Tibial nerve (tissue), 4 donors: Measurements from ENCODE around the gene SPSB3. TPM values are rescaled to one million over a fixed set of nuclear protein-coding genes. Genes with fewer than 3 reads are reported as not detected.

Source experiments
- DNase-seq, 2 donors: peaks; one replicate each; pipeline ENCODE4 v3.0.0-alpha.2; 2019; ENCODE audit warnings: low spot score in 2 of 2
- H3K27ac ChIP-seq, 4 donors: fragments of 200-600 bp; sonication (generic) in 3 of 4; one replicate each; pipeline ENCODE4 v1.5.1; 2017 to 2019; ENCODE audit warnings: mild to moderate bottlenecking in 1 of 4
- H3K27me3 ChIP-seq, 2 donors: fragments of 200-600 bp; sonication (generic) in 1 of 2; one replicate each; pipeline versions ENCODE4 v1.5.1 to v1.6.0; 2017 to 2019
- H3K36me3 ChIP-seq, 3 donors: fragments of 200-600 bp; sonication (generic); one replicate each; pipeline ENCODE4 v1.5.1; 2018 to 2019
- H3K4me1 ChIP-seq, 4 donors: fragments of 200-600 bp; sonication (generic) in 3 of 4; one replicate each; pipeline ENCODE4 v1.5.1; 2017 to 2019
- H3K4me3 ChIP-seq, 4 donors: fragments of 200-600 bp; sonication (generic) in 3 of 4; one replicate each; pipeline ENCODE4 v1.5.1; 2017 to 2019; ENCODE audit warnings: mild to moderate bottlenecking in 1 of 4, moderate library complexity in 1 of 4
- H3K9me3 ChIP-seq, 4 donors: fragments of 200-600 bp; sonication (generic) in 3 of 4; one replicate each; pipeline ENCODE4 v1.5.1; 2017 to 2019
- CTCF ChIP-seq, 5 experiments: fragments of 200-600 bp in 3 of 5; fragments of 450-650 bp in 2 of 5; sonication (generic) in 3 of 5; IDR thresholded peaks; one replicate each; pipeline ENCODE4 v1.5.1; 2016 to 2019; ENCODE audit warnings: antibody characterized with exemption in 5 of 5, mild to moderate bottlenecking in 3 of 5, moderate library complexity in 2 of 5
- EP300 ChIP-seq, 2 donors: sonication (generic); formaldehyde crosslinking; IDR thresholded peaks; one replicate each; pipeline ENCODE4 v1.6.1; 2017; ENCODE audit warnings: antibody characterized with exemption in 2 of 2, mild to moderate bottlenecking in 1 of 2
- POLR2A ChIP-seq, 2 donors: fragments of 450-650 bp; IDR thresholded peaks; one replicate each; pipeline ENCODE4 v1.6.1; 2017; ENCODE audit warnings: antibody characterized with exemption in 2 of 2, mild to moderate bottlenecking in 2 of 2, moderate library complexity in 2 of 2
- WGBS, 2 donors: methylation state at CpG; one replicate each; pipeline ENCODE4 v1.1.5; 2018; 5-methylcytosine and 5-hydroxymethylcytosine counted together
- total RNA-seq, 4 donors: library from RNA; depleted of rRNA; stranded (reverse); fragments of >200 nt; gene quantifications; one replicate each; pipeline ENCODE4 v1.1.0, GENCODE V29; 2016

Gene SPSB3
- total RNA-seq, 4 donors from 2014 or later = 90.7 to 122 (median 112) TPM

GRCh38 chr16:1760911-1761310 lies 21.5 kb downstream of the SPSB3 start:
- no peak overlapping the region for H3K4me3 ChIP-seq
- 91 to 92% methylated on average over 12 to 15 of the region's 15 CpGs for WGBS, 2 donors
- DNase-seq = no peak
- peaks cover 2 to 100% (median 23%) of the 10 kb centered on the region in 3 donors for H3K36me3 ChIP-seq
- H3K27me3 ChIP-seq = no peaks in the 10 kb centered on the region
- H3K4me1 ChIP-seq = peaks cover 0 to 14% (median 0%) of the 10 kb centered on the region in 4 donors
- no peaks in the 10 kb centered on the region for H3K9me3 ChIP-seq
- no peak overlapping the region for H3K27ac ChIP-seq
- TF ChIP-seq CTCF (IDR thresholded peaks at IDR 0.05) (no peak), POLR2A (IDR thresholded peaks at IDR 0.05) (no peak), EP300 (IDR thresholded peaks at IDR 0.05) (no peak)

- TF ChIP-seq CTCF (IDR thresholded peaks at IDR 0.05) (no peak), POLR2A (IDR thresholded peaks at IDR 0.05) (no peak), EP300 (IDR thresholded peaks at IDR 0.05) (no peak)
- Histone ChIP-seq H3K27me3 (no peaks in the 10 kb centered on the region), H3K4me3 (no peak overlapping the region), H3K27ac (no peak overlapping the region), H3K36me3 (peaks cover 0 to 98% (median 20%) of the 10 kb centered on the region in 3 donors), H3K9me3 (no peaks in the 10 kb centered on the region), H3K4me1 (peaks cover 0 to 13% (median 0%) of the 10 kb centered on the region in 4 donors)
- 92 to 93% methylated on average over 20 to 21 of the region's 21 CpGs for WGBS, 2 donors
- DNase-seq = no peak
Measured at GRCh38 chr16:1759511-1759910, 22.9 kb downstream of the SPSB3 start.

- Histone ChIP-seq H3K9me3 (no peaks in the 10 kb centered on the region), H3K27me3 (no peaks in the 10 kb centered on the region), H3K27ac (no peak overlapping the region), H3K36me3 (peaks cover 0 to 98% (median 18%) of the 10 kb centered on the region in 3 donors), H3K4me1 (peaks cover 0 to 8% (median 0%) of the 10 kb centered on the region in 4 donors), H3K4me3 (no peak overlapping the region)
- TF ChIP-seq CTCF (IDR thresholded peaks at IDR 0.05) (no peak), EP300 (IDR thresholded peaks at IDR 0.05) (no peak), POLR2A (IDR thresholded peaks at IDR 0.05) (no peak)
- 77 to 83% methylated on average over 17 to 18 of the region's 18 CpGs for WGBS, 2 donors
- DNase-seq = no peak
Measured at GRCh38 chr16:1758923-1759322, 23.4 kb downstream of the SPSB3 start.

GRCh38 chr16:1757714-1758461 lies 24.5 kb downstream of the SPSB3 start:
- H3K36me3 ChIP-seq = peaks cover 0 to 92% (median 13%) of the 10 kb centered on the region in 3 donors
- no peak overlapping the region for H3K4me3 ChIP-seq
- TF ChIP-seq CTCF (IDR thresholded peaks at IDR 0.05) = no peak
- TF ChIP-seq POLR2A (IDR thresholded peaks at IDR 0.05) = no peak
- no peak for TF ChIP-seq EP300 (IDR thresholded peaks at IDR 0.05)
- 91 to 93% methylated on average over 30 to 37 of the region's 37 CpGs for WGBS, 2 donors
- no peak for DNase-seq
- H3K27ac ChIP-seq = peak overlapping the region in 1 of 4 donors; percentile 7
- no peaks in the 10 kb centered on the region for H3K4me1 ChIP-seq
- no peaks in the 10 kb centered on the region for H3K9me3 ChIP-seq
- H3K27me3 ChIP-seq = no peaks in the 10 kb centered on the region

- 85 to 89% methylated on average over 12 of the region's 12 CpGs for WGBS, 2 donors
- no peak for TF ChIP-seq POLR2A (IDR thresholded peaks at IDR 0.05)
- TF ChIP-seq CTCF (IDR thresholded peaks at IDR 0.05) = no peak
- no peak for TF ChIP-seq EP300 (IDR thresholded peaks at IDR 0.05)
- Histone ChIP-seq H3K27ac (no peak overlapping the region), H3K27me3 (no peaks in the 10 kb centered on the region), H3K36me3 (peaks cover 0 to 92% (median 18%) of the 10 kb centered on the region in 3 donors), H3K4me1 (no peaks in the 10 kb centered on the region), H3K4me3 (no peak overlapping the region), H3K9me3 (no peaks in the 10 kb centered on the region)
- DNase-seq = no peak
Measured at GRCh38 chr16:1754204-1754603, 28.2 kb downstream of the SPSB3 start.
